ENCODE measurements around the gene TOR4A. TPM values are rescaled to one million over a fixed set of nuclear protein-coding genes. Genes with fewer than 3 reads are reported as not detected.

TOR4A gene
- total and polyA plus RNA-seq, 2 experiments from 2014 or later: 2.0 to 19.0 TPM

DNA sequence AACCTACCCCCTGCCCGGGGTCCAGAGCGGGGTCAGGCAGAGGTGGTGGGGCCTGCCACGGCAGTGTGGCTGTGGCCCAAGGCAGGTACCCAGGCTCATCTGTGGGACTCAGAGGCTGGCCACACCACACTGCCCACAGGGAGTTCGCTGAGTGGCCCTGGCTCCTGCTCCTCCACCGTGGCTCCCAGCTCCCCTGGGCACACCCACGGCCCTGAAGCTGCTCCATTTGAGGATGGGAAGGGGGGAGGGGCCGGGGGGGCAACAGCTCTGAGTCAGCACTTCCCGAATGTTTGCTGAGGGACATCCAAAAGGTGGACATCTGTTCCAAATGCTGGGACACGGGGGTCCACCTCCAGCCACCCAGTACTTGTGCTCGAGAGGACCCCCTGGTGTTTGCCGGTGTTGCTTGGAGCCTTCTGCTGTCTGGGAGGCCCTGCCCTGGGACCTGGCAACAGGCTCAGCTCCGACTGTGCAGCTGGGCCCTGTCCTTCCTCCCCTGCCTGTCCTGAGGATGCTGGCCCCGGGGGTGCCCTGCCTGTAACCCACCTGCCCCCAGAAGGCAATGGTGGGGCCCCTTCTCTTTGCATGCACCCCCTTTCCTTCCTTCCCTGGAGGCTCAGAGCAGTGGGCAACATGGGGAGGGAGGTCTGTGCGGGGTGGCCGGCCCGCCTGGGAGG lies 27.0 kb downstream of the TOR4A start:
- peaks cover 13% of the 10 kb centered on the region for H3K27me3 ChIP-seq (ENCODE audit: insufficient read depth)
- ATAC-seq (no peak), DNase-seq (ENCODE audit: low spot score) (no peak)
- no peak overlapping the region for H3K4me3 ChIP-seq
- Mint-ChIP-seq H3K36me3 (ENCODE audit: low read depth) (peaks cover 4% of the 10 kb centered on the region; the same call in 2 of the 3 replicates), H3K27me3 (ENCODE audit: insufficient read depth, low read depth, poor library complexity) (peaks cover 23% of the 10 kb centered on the region), H3K9me3 (no peaks in the 10 kb centered on the region), H3K27ac (no peak overlapping the region), H3K4me1 (peaks cover 29% of the 10 kb centered on the region), H3K4me3 (no peak overlapping the region)
- peaks cover 8% of the 10 kb centered on the region for H3F3A ChIP-seq (replicated peaks; ENCODE audit: low read depth)
- peaks cover 25% of the 10 kb centered on the region for H3K4me1 ChIP-seq (ENCODE audit: insufficient read depth)
- peaks cover 3% of the 10 kb centered on the region; the same call in 1 of the 2 replicates for H3K79me2 ChIP-seq (replicated peaks; ENCODE audit: insufficient read depth)
- TF ChIP-seq, protein P1, sequence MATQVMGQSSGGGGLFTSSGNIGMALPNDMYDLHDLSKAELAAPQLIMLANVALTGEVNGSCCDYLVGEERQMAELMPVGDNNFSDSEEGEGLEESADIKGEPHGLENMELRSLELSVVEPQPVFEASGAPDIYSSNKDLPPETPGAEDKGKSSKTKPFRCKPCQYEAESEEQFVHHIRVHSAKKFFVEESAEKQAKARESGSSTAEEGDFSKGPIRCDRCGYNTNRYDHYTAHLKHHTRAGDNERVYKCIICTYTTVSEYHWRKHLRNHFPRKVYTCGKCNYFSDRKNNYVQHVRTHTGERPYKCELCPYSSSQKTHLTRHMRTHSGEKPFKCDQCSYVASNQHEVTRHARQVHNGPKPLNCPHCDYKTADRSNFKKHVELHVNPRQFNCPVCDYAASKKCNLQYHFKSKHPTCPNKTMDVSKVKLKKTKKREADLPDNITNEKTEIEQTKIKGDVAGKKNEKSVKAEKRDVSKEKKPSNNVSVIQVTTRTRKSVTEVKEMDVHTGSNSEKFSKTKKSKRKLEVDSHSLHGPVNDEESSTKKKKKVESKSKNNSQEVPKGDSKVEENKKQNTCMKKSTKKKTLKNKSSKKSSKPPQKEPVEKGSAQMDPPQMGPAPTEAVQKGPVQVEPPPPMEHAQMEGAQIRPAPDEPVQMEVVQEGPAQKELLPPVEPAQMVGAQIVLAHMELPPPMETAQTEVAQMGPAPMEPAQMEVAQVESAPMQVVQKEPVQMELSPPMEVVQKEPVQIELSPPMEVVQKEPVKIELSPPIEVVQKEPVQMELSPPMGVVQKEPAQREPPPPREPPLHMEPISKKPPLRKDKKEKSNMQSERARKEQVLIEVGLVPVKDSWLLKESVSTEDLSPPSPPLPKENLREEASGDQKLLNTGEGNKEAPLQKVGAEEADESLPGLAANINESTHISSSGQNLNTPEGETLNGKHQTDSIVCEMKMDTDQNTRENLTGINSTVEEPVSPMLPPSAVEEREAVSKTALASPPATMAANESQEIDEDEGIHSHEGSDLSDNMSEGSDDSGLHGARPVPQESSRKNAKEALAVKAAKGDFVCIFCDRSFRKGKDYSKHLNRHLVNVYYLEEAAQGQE (IDR thresholded peaks at IDR 0.05; ENCODE audit: unreplicated experiment): no peak
- TF ChIP-seq STAT1 (IDR thresholded peaks at IDR 0.05; ENCODE audit: unreplicated experiment): no peak
- TF ChIP-seq POLR2AphosphoS5 (IDR thresholded peaks at IDR 0.05; ENCODE audit: low read depth): no peak
- TF ChIP-seq NANOG (IDR thresholded peaks at IDR 0.05; ENCODE audit: borderline replicate concordance): no peak
- TF ChIP-seq, protein P2, sequence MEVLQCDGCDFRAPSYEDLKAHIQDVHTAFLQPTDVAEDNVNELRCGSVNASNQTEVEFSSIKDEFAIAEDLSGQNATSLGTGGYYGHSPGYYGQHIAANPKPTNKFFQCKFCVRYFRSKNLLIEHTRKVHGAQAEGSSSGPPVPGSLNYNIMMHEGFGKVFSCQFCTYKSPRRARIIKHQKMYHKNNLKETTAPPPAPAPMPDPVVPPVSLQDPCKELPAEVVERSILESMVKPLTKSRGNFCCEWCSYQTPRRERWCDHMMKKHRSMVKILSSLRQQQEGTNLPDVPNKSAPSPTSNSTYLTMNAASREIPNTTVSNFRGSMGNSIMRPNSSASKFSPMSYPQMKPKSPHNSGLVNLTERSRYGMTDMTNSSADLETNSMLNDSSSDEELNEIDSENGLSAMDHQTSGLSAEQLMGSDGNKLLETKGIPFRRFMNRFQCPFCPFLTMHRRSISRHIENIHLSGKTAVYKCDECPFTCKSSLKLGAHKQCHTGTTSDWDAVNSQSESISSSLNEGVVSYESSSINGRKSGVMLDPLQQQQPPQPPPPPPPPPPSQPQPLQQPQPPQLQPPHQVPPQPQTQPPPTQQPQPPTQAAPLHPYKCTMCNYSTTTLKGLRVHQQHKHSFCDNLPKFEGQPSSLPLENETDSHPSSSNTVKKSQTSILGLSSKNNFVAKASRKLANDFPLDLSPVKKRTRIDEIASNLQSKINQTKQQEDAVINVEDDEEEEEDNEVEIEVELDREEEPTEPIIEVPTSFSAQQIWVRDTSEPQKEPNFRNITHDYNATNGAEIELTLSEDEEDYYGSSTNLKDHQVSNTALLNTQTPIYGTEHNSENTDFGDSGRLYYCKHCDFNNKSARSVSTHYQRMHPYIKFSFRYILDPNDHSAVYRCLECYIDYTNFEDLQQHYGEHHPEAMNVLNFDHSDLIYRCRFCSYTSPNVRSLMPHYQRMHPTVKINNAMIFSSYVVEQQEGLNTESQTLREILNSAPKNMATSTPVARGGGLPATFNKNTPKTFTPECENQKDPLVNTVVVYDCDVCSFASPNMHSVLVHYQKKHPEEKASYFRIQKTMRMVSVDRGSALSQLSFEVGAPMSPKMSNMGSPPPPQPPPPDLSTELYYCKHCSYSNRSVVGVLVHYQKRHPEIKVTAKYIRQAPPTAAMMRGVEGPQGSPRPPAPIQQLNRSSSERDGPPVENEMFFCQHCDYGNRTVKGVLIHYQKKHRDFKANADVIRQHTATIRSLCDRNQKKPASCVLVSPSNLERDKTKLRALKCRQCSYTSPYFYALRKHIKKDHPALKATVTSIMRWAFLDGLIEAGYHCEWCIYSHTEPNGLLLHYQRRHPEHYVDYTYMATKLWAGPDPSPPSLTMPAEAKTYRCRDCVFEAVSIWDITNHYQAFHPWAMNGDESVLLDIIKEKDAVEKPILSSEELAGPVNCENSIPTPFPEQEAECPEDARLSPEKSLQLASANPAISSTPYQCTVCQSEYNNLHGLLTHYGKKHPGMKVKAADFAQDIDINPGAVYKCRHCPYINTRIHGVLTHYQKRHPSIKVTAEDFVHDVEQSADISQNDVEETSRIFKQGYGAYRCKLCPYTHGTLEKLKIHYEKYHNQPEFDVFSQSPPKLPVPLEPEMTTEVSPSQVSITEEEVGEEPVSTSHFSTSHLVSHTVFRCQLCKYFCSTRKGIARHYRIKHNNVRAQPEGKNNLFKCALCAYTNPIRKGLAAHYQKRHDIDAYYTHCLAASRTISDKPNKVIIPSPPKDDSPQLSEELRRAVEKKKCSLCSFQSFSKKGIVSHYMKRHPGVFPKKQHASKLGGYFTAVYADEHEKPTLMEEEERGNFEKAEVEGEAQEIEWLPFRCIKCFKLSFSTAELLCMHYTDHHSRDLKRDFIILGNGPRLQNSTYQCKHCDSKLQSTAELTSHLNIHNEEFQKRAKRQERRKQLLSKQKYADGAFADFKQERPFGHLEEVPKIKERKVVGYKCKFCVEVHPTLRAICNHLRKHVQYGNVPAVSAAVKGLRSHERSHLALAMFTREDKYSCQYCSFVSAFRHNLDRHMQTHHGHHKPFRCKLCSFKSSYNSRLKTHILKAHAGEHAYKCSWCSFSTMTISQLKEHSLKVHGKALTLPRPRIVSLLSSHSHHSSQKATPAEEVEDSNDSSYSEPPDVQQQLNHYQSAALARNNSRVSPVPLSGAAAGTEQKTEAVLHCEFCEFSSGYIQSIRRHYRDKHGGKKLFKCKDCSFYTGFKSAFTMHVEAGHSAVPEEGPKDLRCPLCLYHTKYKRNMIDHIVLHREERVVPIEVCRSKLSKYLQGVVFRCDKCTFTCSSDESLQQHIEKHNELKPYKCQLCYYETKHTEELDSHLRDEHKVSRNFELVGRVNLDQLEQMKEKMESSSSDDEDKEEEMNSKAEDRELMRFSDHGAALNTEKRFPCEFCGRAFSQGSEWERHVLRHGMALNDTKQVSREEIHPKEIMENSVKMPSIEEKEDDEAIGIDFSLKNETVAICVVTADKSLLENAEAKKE (CRISPR knock-in tag; IDR thresholded peaks at IDR 0.05): no peak
- TF ChIP-seq EZH2phosphoT487 (IDR thresholded peaks at IDR 0.05; ENCODE audit: unreplicated experiment): no peak
- TF ChIP-seq, protein P3, sequence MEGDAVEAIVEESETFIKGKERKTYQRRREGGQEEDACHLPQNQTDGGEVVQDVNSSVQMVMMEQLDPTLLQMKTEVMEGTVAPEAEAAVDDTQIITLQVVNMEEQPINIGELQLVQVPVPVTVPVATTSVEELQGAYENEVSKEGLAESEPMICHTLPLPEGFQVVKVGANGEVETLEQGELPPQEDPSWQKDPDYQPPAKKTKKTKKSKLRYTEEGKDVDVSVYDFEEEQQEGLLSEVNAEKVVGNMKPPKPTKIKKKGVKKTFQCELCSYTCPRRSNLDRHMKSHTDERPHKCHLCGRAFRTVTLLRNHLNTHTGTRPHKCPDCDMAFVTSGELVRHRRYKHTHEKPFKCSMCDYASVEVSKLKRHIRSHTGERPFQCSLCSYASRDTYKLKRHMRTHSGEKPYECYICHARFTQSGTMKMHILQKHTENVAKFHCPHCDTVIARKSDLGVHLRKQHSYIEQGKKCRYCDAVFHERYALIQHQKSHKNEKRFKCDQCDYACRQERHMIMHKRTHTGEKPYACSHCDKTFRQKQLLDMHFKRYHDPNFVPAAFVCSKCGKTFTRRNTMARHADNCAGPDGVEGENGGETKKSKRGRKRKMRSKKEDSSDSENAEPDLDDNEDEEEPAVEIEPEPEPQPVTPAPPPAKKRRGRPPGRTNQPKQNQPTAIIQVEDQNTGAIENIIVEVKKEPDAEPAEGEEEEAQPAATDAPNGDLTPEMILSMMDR (conservative IDR thresholded peaks at IDR 0.05; ENCODE audit: low read depth in 2 of 2): no peak
- no peak for TF ChIP-seq ZNF331 (CRISPR knock-in tag; IDR thresholded peaks at IDR 0.05; ENCODE audit: low read depth)
- TF ChIP-seq EZH2 (IDR thresholded peaks at IDR 0.05; ENCODE audit: low read depth, unreplicated experiment): no peak
- no peak for TF ChIP-seq CREB1 (CRISPR knock-in tag; IDR thresholded peaks at IDR 0.05; ENCODE audit: low read depth)
- TF ChIP-seq ZNF114 (CRISPR knock-in tag; IDR thresholded peaks at IDR 0.05): no peak
- no peak for TF ChIP-seq ETS1 (IDR thresholded peaks at IDR 0.05)
- no peak for TF ChIP-seq JUNB (IDR thresholded peaks at IDR 0.05; ENCODE audit: unreplicated experiment)
- H3K4me2 ChIP-seq: peak overlapping the region; percentile 57; the same call in 1 of the 2 replicates
- H4K20me1 ChIP-seq (replicated peaks; ENCODE audit: insufficient read depth): no peaks in the 10 kb centered on the region
- no peaks in the 10 kb centered on the region for H3K9me2 ChIP-seq (ENCODE audit: insufficient read depth)
- no peaks in the 10 kb centered on the region for H3K36me3 ChIP-seq (ENCODE audit: insufficient read depth)
- H2AFZ ChIP-seq: no peak overlapping the region
- H3K27ac ChIP-seq (ENCODE audit: low read depth): no peak overlapping the region

All from GM23338 (cell line).